CD4-positive, alpha-beta T cell treated with Interferon alpha-2 for 1 hour (primary cell): ENCODE measurements around the gene TMEM175.

Experiments
- DNase-seq, 2 donors: peaks; one replicate each; pipeline ENCODE4 v3.0.0-alpha.2; 2020 to 2022

TMEM175 gene

DNA sequence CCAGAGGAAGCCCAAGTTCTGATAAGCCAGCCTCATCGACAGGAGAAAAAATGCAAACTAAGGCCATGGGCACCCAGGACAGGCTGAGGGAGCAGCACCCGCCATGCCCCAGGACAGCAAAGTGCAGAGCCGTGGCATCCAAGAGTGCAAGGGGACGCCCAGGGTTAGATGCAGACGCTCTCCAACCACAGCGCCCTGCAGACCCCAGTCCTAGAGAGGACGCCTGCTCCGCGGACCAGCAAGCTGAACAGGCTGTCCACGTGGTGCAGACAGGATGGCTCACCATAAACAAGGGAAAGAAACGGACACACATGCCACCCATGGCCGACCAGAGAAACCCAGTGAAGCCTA lies 32.7 kb upstream of the TMEM175 start:
- no peak for DNase-seq

DNA sequence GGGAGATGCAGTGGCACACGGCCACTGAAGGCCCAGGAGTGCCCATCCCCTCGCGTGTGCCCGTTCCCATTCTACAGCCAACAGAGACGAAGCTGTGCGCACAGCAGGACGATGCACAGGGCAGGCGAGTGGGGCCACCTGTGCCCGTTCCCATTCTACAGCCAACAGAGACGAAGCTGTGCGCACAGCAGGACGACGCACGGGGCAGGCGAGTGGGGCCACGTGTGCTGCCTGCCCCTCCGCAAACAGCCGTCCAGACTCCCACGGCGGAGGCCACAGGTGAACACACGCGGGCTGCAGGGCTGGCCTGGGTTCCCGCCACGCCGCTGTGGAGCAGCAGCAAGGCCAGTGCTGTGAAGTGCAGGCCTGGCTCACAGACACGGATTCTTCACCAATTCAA lies 32.2 kb upstream of the TMEM175 start:
- no peak for DNase-seq

DNA sequence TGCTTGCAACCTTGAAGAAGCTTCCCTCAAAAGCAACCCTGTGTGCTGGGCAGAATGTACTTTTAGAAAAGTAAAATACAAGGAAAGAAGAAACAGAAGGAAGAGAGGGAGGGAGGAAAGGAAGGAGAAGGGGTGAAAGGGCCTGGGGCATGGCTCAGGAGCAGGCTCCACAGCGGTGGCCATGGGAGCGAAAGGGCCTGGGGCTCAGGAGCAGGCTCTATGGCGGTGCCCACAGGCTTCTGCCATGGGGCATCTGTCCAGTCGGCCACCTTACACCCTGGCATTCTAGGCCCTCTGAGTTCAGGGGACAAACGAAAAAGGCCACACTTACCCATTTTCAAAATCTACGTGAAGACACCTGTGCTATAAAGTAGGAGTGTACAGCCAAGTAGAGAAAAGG lies 31.5 kb upstream of the TMEM175 start:
- no peak for DNase-seq

DNA sequence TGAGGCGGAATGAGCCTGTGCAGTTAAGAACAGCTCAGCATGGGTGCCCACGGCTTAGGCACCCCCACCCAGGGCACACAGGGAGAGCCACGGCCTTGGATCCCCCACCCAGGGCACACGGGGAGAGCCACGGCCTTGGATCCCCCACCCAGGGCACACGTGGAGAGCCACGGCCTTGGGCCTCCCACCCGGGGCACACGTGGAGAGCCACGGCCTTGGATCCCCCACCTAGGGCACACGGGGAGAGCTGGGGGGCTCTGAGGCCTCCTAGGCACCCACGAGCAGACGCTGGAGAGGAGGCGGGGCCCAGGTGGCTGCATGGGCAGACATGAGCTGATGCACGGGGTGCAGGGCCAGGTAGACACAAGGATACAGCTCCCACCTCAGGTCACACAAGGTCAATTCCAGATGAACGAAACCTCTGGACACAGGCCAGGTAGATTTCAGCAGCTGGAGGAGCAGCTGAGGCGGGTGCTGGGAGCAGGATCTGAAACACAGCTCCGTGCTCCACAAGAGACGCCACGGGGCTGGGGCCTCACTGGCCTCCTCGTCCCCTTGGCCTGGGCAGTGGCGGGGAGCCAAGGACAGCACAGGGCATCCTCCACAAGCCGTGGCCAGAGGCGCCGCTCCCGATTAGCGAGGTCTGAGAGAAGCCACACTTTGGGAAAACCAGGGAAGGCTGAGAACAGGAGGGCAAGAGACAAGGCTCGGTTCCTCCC lies 30.9 kb upstream of the TMEM175 start:
- DNase-seq, result no peak

DNA sequence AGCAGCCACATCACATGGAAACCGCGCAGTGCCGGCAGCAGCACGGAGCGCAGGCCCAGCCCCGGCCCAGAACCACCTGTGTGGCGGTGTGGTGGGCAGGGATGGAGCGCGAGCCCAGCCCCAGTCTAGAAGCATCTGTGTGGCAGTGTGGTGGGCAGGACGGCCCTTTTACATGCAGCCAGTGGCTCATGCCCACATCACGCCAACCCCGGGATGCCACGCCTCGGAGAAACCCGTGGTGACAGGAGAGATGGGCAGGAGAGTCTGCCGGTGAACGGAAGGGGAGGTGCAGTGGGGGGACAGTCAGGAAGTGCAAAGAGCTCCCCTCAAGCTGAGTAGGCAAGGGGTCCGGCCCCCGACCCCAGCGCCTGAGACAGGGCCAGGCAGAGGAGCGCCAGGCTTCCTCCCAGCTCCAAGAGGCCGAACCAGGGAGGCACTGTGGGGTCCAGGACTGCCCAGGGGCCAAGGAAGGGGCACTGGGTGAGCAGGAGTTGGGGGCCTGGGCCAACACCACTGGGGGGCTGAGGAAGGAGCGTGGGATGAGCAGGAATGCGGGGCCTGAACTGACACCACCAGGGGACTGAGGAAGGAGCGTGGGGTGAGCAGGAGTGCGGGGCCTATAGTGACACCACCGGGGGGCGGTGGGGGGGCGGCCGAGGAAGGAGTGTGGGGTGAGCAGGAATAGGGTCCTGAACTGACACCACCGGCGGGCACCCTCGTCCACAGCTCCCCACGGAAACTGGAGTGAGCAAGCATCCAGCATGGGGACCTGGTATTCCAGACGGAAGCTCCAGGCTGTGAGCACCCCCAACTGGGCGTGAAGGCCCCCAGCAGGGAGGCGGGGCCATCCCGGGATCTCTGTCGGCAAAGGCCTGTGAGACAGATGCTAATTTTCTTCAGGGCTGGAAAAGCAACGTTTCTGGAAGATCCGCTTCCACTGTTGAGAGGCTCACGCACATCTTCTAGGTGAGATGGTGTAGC lies 28.9 kb upstream of the TMEM175 start:
- DNase-seq, result no peak

DNA sequence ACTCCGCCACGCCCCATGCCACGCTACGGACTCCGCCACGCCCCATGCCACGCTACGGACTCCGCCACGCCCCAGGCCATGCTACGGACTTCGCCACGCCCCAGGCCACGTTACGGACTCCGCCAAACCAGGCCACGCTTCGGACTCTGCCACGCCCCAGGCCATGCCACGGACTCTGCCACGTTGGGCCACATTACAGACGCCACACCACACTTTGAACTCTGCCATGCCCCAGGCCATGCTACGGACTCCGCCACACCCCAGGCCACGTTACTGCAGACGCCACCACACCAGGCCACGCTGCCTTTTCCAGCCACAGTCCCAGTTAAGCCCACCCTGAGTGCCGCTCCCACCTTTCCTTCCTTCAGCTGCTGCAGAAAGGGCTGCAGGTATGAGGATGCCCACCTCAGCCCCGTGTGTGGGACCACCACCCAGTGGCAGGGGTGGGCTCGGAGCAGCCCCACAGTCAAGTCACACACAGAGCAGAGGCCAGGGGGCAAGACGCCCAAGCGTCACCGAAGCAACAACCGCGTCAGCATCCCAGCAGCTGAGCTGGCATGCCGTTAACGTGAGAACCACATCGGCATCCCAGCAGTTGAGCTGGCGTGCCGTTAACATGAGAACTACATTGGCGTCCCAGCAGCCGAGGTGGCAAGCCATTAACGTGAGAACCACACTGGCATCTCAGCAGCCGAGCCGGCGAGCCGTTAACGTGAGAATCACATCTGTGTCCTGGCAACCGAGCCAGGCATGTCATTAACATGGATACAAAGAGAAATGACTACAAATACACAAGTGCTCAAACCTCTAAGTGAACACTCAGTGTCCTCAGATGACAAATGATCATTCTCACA lies 26.5 kb upstream of the TMEM175 start:
- no peak for DNase-seq

DNA sequence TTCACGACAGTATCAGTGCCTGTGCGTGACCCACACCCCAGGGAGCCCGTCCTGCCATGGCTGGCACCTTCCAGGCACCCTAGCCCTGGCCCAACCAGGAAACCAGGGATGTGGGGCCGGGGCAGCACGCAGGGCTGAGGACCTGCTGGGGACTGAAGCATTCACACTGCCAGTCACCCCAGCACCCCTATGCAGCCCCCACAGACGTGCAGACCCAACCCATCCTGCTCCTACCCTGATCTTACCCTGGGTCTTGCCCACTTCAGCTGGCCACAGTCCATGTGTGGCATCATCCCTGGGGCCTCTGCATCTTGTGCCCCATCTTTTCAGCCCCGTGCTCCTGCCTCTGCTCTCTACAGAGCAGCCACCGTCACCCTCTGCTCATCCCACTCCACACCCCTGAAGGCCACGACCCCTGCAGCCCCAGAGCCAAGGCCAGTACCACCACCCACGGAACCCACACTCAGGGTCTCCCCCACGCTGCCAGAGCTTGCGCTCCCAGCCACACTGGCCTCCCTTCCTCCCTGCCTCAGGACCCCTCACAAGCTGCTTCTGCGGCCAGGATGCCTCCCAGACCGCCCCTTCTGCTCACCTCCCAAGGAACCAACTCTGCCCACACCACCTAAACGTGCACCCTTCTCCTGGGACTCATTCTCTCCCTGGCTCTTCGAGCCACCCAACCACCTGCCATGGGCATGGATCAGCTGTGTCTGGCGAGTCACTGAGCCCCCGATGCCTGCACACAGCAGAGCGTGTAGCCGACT lies 25.7 kb upstream of the TMEM175 start:
- DNase-seq, result no peak

DNA sequence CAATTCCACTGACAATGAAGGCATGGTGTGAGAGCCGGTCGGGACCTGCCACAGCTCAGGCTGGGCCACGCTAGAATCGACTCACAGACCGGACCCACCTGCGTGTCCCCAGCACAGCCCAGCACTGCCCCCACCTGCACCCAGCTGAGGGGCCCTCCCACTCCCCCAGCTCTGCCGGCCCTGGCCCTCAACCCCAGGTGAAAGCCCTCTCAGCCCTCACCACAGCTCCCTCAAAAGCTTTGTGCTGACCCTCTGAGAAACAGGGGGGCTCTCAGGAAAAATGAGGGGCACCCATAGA lies 25.2 kb upstream of the TMEM175 start:
- no peak for DNase-seq

DNA sequence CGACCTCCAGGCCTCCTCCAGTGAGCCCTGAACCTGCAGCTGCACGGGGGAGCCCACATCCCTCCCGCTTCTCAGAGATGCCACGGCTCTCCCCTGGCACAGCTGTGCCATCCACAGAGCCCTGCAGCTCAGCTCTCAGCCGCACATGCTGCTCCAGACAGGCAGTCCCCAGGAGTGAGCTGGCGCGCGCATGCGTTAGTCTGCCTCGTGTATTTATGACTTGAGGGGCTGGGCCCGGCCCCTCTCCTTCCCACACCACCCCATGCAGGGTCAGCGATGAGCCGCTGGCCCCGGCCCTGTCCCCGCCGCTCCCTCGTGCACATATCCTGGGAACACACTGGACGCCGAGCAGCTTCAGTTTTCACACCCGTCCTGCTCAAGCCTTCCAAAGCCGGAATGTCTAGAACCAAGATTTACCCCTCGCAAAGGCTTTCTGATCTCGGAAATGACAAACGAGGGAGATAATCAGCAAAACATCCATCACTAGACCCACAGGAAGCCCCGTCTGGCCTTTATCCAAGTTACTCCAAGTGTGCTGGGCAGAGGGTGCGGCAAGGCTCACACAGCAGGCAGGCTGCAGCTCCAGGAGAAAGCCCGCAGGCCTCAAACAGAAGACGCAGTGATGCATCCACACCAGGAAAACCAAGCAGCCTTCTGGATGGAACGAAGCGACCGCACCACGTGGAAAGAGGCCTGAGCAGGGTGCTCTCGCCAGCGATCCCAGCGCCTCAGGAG lies 24.4 kb upstream of the TMEM175 start:
- no peak for DNase-seq

DNA sequence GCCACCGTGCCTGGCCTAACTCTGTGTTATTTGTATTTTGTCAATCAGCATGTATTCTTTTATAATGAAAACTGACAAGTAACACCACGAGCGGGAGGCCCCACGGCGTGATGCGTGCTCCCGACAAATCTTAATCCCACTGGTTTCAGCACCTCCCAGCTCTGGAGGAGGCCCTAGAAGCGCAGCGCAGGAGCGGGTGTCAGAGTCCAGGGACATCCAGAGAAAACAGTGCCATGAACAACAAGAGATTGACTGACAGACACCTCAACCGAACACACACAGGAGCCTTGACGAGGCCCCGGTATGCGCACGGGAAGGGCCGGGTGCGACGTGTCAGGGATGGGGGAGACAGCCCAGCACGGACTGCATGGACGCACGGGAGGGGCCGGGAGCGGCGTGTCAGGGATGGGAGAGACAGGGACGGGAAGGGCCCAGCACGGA lies 23.1 kb upstream of the TMEM175 start:
- DNase-seq, result no peak

DNA sequence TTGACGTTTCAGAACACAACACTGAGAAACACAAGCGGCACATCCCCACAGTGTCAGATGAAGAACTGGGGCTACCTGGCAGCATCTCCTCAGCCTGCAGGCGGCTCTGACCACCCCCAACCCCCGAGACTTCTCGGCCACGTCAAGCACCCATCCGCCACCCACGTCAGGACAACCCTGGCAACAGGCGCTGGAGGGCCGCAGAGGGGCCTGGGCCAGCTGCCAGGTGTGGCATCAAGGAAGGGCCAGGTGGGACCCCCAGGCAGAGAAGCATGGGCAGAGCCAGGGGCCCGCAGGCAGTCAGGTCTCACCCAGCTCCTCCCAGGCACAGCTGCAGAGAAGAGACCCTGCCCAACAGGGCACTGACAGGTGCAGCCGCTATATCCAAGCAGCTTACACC lies 22.4 kb upstream of the TMEM175 start:
- DNase-seq, result no peak

DNA sequence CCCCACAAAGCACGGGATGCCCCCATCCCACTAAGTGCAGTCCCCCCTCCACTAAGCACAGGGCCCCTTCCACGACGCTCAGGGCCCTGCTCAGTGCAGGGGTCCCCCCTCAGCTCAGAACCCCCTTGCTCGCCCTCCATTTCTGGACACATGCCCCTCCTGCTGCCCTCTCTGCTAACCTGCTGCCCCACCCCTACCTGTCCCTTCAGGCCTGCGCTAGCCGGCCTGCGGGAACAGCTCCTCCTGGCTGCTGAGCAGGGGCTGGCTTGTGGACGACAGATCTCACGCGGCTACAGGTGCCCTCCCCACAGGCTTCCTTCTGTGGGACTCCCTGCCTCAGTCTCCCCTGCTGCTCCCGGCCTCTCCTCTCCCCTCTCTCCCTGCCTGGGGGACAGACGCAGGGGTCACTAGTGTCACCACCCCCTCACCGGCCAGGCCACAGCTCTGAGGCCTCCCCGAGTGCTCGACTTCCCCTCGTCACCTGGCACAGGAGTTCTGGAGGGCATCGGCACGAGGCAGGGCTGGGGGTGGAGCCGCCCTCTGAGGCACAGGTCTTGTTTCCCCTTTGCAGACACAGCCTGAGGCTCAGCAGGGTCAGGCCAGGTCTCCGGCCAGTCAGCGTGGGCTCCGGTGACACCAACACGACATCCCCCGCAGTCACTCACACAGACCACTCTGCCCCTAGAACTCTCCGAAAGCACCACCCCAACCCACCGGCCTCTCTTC lies 21.7 kb upstream of the TMEM175 start:
- no peak for DNase-seq

DNA sequence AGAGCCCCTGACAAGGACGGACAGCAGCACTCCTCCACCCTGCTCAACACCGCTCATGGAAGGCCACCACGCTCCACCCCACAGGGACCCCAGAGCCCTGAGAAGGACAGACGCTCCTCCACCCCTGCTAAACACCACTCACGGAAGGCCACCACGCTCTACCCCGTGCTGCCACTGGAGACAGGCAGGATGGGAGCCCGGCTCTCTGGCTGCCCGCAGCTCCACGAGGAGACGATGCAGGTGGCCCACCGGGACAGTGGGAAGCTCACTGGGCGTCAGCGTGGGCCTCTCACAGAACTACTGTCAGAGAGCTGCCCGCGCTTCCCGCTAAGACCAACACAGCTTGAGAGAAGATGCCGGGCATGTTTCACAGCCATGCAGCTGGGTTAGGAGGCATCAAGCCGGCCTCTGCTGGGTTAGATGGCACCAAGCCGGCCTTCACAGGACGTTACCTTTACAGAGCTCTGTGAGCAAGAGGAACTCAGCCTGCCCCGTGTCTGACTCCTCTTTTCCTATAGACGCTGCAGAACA lies 21.0 kb upstream of the TMEM175 start:
- no peak for DNase-seq

DNA sequence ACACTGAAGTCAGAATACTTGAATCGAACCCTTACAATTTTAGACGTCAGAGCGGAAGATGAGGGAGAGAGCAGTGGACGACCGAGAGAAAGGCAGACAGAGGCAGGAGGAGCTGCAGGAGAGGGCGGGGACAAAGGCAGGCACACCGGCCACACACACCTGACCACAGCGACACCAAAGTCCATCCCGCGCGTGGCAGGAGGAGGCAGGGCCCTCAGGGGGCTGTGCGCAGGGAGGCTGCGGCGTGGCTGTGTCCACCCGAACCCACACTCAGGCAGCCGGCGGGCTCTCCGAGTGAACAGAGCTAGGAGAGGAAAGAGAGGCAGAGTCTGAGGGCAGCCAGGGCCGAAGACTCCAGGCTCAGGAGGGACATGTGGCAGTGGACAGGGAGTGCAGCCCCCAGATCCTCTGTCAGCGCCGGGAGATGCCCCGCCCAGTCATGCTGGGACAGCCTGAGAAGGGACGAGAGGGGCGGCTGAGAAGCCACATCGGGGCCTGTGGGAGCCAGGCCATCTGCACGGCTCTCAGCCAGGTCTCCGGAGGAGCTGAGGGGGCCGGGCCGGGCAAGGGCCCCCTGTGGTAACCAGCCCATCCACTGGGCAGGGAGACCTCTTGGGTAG lies 20.3 kb upstream of the TMEM175 start:
- no peak for DNase-seq

DNA sequence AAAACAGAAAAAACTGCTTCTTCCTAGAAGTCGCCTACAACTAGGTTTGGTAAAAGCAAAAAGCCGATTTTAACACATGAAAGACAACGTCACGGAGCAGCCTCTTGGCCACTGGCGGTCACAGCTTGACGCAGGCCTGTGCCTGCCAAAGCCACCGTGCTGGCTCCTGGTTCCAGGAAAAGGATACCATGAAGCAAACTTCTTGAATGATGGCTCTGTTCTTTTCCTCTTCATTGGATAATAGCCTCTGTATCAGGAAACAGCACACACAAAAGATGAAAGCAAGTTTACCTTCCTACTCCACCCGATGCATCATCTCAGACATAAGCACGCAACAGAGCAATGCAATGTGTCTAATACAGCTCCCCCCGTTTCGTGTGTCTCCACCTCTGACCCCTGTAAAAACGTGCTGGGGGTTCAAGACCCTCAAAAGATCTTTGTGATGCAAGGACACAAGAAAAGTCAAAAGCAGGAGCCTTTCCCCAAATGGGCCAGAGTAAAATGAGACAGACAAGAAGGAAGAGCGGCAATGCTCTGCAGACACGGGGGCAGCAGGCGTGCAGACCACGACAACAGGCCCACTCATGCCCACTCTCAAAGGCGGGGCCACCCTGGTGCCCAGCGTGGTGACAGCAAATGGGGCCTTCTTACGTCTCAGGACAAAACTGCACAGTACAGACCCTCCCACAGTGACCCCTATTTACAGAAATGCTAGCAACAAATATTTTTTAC lies 19.5 kb upstream of the TMEM175 start:
- DNase-seq, result no peak

DNA sequence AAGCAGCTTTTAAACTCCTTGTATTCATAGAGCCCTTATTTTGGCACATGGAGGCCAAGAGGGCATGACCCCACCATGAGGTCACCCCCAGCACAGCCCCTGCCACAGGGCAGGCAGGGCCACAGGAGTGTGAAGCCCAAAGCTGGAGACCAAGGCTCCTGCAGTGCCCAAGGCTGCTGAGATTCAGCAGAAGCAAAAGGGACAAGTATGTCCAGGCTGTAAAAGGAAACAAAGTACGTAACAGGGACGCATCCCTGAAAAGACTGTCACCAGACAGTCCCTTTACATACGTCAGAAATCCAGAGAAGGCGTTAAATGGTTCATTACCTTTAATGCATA lies 19.0 kb upstream of the TMEM175 start:
- DNase-seq, result no peak

DNA sequence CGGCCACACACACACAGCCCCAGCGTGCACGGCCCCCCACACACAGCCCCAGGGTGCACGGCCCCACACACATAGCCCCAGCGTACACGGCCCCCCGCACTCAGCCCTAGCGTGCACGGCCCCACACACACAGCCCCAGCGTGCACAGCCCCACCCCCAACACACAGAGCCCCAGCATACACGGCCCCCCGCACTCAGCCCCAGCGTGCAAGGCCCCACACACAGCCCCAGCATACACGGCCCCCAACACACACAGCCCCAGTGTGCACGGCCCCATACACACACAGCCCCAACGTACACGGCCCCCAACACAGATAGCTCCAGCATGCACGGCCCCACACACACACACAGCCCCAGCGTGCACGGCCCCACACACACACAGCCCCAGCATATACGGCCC lies 17.7 kb upstream of the TMEM175 start:
- no peak for DNase-seq

DNA sequence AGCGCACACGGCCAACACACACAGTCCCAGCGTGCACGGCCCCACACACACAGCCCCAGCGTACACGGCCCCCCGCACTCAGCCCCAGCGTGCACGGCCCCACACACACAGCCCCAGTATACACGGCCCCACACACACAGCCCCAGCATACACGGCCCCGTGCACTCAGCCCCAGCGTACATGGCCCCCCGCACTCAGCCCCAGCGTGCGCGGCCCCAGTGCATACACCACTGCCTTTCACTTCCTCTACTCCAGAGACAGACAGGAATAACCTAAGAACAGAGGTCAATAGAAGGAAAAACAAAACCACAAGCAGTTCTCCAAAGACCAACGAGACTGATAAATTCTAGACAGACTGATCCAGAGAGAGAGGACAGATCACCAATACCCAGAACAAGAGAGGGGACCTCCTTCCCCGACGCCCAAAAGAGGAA lies 17.2 kb upstream of the TMEM175 start:
- no peak for DNase-seq

DNA sequence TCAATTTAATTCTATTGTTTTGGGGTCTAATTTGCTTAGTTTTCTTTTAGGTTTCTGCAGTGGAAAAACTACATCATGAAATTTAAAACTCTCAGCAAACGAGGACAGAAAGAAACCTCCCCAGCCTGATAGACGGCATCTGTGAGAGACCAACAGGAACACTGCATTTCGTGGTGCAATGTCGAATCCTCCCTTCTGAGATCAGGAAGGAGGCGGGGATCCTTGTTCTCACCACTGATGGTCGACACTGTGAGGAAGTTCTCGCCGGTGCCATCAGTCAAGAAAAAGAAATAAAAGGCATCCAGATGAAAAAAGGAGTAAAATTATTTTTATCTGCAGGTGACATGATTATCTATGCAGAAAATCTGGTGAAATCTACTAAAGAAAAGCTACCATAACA lies 16.7 kb upstream of the TMEM175 start:
- DNase-seq, result no peak

DNA sequence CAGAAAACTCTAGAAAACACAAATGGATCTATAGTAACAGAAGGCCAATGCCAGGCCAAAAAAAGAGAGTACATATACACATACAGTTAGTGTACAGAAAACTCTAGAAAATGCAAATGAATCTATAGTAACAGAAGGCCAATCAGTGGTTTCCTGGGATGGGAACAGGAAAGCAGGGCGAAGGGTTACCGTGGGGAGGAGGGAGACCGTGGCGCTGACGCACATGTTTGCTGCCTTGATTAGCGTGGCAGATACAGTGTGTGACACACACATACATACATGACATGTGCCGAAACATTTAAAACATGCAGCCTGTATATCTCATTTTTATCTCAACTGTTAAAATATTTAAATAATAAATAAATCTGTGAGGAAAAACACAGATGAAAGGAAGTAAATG lies 14.8 kb upstream of the TMEM175 start:
- no peak for DNase-seq
